GM12878 (cell line): Measurements from ENCODE around the gene TMEM89. TPM values are rescaled to one million over a fixed set of nuclear protein-coding genes. Genes with fewer than 3 reads are reported as not detected.

Source experiments
- ATAC-seq: fragments of 200-7000 bp; cut with Tn5 transposase; 3 replicates; pipeline ENCODE4 v1.9.1; 2020; ENCODE audit warnings: mild to moderate bottlenecking, moderate library complexity
- BruUV-seq: library from RNA; stranded (reverse); fragments of 400-500 nt; replicated peaks from 2 replicates; lab custom pipeline; 2021; lab: Mats Ljungman, UMichigan
- CTCF ChIA-PET: fragments of 300-600 bp; sonication (Branson Sonifier 250); formaldehyde crosslinking; extraction: SDS; loops from one replicate; lab custom pipeline; 2021; ENCODE audit warnings: inconsistent platforms; lab: Yijun Ruan, JAX
- POLR2A ChIA-PET: fragments of 350-600 bp; formaldehyde crosslinking; extraction: SDS; loops from one replicate; lab custom pipeline; 2021; ENCODE audit warnings: inconsistent platforms; lab: Charles Lee
- RAD21 ChIA-PET: fragments of 300-600 bp; sonication (Branson Sonifier 250); formaldehyde crosslinking; loops from one replicate; lab custom pipeline; 2023; ENCODE audit warnings: antibody characterized with exemption; ENCODE audit not compliant: unreplicated experiment; lab: Charles Lee
- SMC1A ChIA-PET: fragments of 300-600 bp; sonication (Branson Sonifier 250); formaldehyde crosslinking; loops from one replicate; lab custom pipeline; 2023; ENCODE audit not compliant: unreplicated experiment, uncharacterized antibody; lab: Charles Lee
- DNase-seq: peaks from one replicate; pipeline ENCODE4 v3.0.0-alpha.2; 2011; ENCODE audit warnings: low read depth, low spot score
- FAIRE-seq: peaks from 3 replicates; lab custom pipeline; 2011; peaks lifted over from hg19 to GRCh38; lab: Jason Lieb, UNC
- H2AFZ ChIP-seq: 2 replicates; pipeline ENCODE4 v1.6.0; 2011; ENCODE audit warnings: low read depth, low read length, control low read depth; ENCODE audit not compliant: control insufficient read depth
- H3K27ac ChIP-seq: 2 replicates; pipeline ENCODE4 v1.5.1; 2011; ENCODE audit warnings: control low read depth; ENCODE audit not compliant: control insufficient read depth, insufficient read depth
- H3K27me3 ChIP-seq, 2 experiments: replicated peaks in 1 of 2; 2 replicates each; pipeline versions ENCODE4 v1.6.0 to v1.6.1; 2011; ENCODE audit warnings: low read length in 1 of 2; ENCODE audit not compliant: control insufficient read depth in 2 of 2, insufficient read depth in 2 of 2
- H3K36me3 ChIP-seq, 2 experiments: 2 replicates each; pipeline ENCODE4 v1.5.1; 2011; ENCODE audit warnings: low read length in 1 of 2; ENCODE audit not compliant: control insufficient read depth in 2 of 2, insufficient read depth in 2 of 2
- H3K4me1 ChIP-seq: 2 replicates; pipeline ENCODE4 v1.6.1; 2011; ENCODE audit warnings: mild to moderate bottlenecking, low read length, moderate library complexity, mixed read lengths; ENCODE audit not compliant: control insufficient read depth, insufficient read depth
- H3K4me2 ChIP-seq: 2 replicates; pipeline ENCODE4 v1.6.0; 2011; ENCODE audit warnings: control low read depth; ENCODE audit not compliant: control insufficient read depth, insufficient read depth
- H3K4me3 ChIP-seq: fragments of 200-600 bp; sonication (generic); 2 replicates; pipeline ENCODE4 v1.5.1; 2016
- H3K79me2 ChIP-seq: 2 replicates; pipeline ENCODE4 v1.6.0; 2011; ENCODE audit warnings: low read length; ENCODE audit not compliant: control insufficient read depth, insufficient read depth
- H3K9ac ChIP-seq: 2 replicates; pipeline ENCODE4 v1.8.0; 2011; ENCODE audit warnings: low read length, control low read depth, mixed read lengths; ENCODE audit not compliant: control insufficient read depth, insufficient read depth
- H3K9me3 ChIP-seq: replicated peaks from 3 replicates; pipeline ENCODE4 v1.5.1; 2011; ENCODE audit warnings: mild to moderate bottlenecking, low read length; ENCODE audit not compliant: control insufficient read depth, insufficient read depth
- H4K20me1 ChIP-seq: 2 replicates; pipeline ENCODE4 v1.6.0; 2011; ENCODE audit not compliant: control insufficient read depth, insufficient read depth
- ASH2L ChIP-seq: fragments of 300-600, 200-600 bp; sonication (generic); IDR thresholded peaks from 2 replicates; pipeline ENCODE4 v1.6.1; 2017; ENCODE audit warnings: low read depth, mild to moderate bottlenecking, borderline replicate concordance
- CEBPB ChIP-seq, 2 experiments: fragments of 150-350 bp in 1 of 2; IDR thresholded peaks; 2 replicates each; pipeline ENCODE4 v1.6.1; 2012 to 2014; ENCODE audit warnings: low read depth in 2 of 2, low read length in 2 of 2, borderline replicate concordance in 1 of 2, inconsistent platforms in 1 of 2
- CREB1 ChIP-seq: IDR thresholded peaks from 2 replicates; pipeline ENCODE4 v1.6.1; 2012; ENCODE audit warnings: low read depth, mild to moderate bottlenecking, inconsistent platforms
- MTA3 ChIP-seq: IDR thresholded peaks from 2 replicates; pipeline ENCODE4 v1.6.1; 2012; ENCODE audit warnings: low read length, inconsistent platforms, borderline replicate concordance
- PAX8 ChIP-seq: fragments of 450-650 bp; IDR thresholded peaks from 2 replicates; pipeline ENCODE4 v1.6.1; 2017; ENCODE audit warnings: mild to moderate bottlenecking, moderate library complexity
- RCOR1 ChIP-seq: conservative IDR thresholded peaks from 2 replicates; pipeline ENCODE4 v1.6.1; 2012; ENCODE audit warnings: low read depth, low read length, improper control_type of control experiment
- SUZ12 ChIP-seq: fragments of 200-600 bp; sonication (generic); IDR thresholded peaks from one replicate; pipeline ENCODE4 v1.6.1; 2018; ENCODE audit warnings: antibody characterized with exemption, mild to moderate bottlenecking; ENCODE audit not compliant: unreplicated experiment
- TAF1 ChIP-seq: IDR thresholded peaks from 2 replicates; pipeline ENCODE4 v1.6.1; 2011; ENCODE audit warnings: mild to moderate bottlenecking, low read depth, low read length, borderline replicate concordance
- ZNF24 ChIP-seq: fragments of 450-650 bp; IDR thresholded peaks from 2 replicates; pipeline ENCODE4 v1.6.1; 2017; ENCODE audit warnings: antibody characterized with exemption, mild to moderate bottlenecking
- ZNF622 ChIP-seq: fragments of 450-650 bp; IDR thresholded peaks from 2 replicates; pipeline ENCODE4 v1.6.1; 2017; ENCODE audit warnings: mild to moderate bottlenecking, inconsistent platforms
- ZSCAN29 ChIP-seq: fragments of 450-650 bp; IDR thresholded peaks from 2 replicates; pipeline ENCODE4 v1.6.1; 2017; ENCODE audit warnings: mild to moderate bottlenecking, moderate library complexity
- WGBS: methylation state at CpG from one replicate; pipeline ENCODE4 v1.1.6; 2016; ENCODE audit warnings: low lambda C conversion rate; ENCODE audit not compliant: insufficient replicate concordance, insufficient coverage; ENCODE audit errors: missing lambda C conversion rate; 5-methylcytosine and 5-hydroxymethylcytosine counted together
- in situ Hi-C: fragments of 300-500 bp; cut with MboI; formaldehyde crosslinking; loops from 9 replicates; pipeline ENCODE4 v1.14.3; 2018; ENCODE audit warnings: mixed read lengths
- intact Hi-C: fragments of 100-400 bp; cut with micrococcal nuclease; formaldehyde crosslinking; loops from one replicate; pipeline ENCODE4 v1.14.2; 2022; ENCODE audit not compliant: unreplicated experiment
- polyA plus RNA-seq, 11 experiments: library from polyadenylated mRNA; depleted of rRNA in 4 of 11; unstranded in 6 of 11; stranded (reverse) in 5 of 11; fragments of >200 nt; fragmentation: Nextera tagmentation in 4 of 11; fragmentation: Illumina TruSeq in 1 of 11; extraction: Ambion mirVana in 4 of 11; extraction: Trizol in 1 of 11; gene quantifications; 1 replicate in 1 of 11; 2 replicates in 10 of 11; pipeline versions ENCODE4 v1.2.1 to v1.2.3, GENCODE V29; 2011 to 2016; ENCODE audit warnings: inconsistent platforms in 2 of 11, missing spikeins in 2 of 11, low read depth in 1 of 11
- total RNA-seq, 4 experiments: library from RNA; depleted of rRNA in 3 of 4; stranded (reverse); fragments of >200 nt in 3 of 4; fragmentation: Illumina TruSeq in 1 of 4; extraction: Trizol in 1 of 4; gene quantifications; 2 replicates each; pipeline versions ENCODE4 v1.2.1 to v1.2.3, GENCODE V29; 2013 to 2021
- TF ChIP-seq, protein P1 (sequence below): fragments of 450-650 bp; IDR thresholded peaks from 2 replicates; pipeline ENCODE4 v1.6.1; 2017; ENCODE audit warnings: antibody characterized with exemption, mild to moderate bottlenecking, moderate library complexity
- TF ChIP-seq, protein P2 (sequence below): fragments of 450-650 bp; formaldehyde crosslinking; IDR thresholded peaks from 2 replicates; pipeline ENCODE4 v1.4.0; 2020; ENCODE audit warnings: mild to moderate bottlenecking, moderate library complexity
- TF ChIP-seq, protein P3 (sequence below): fragments of 450-650 bp; IDR thresholded peaks from 2 replicates; pipeline ENCODE4 v1.6.1; 2016; ENCODE audit warnings: mild to moderate bottlenecking

The TMEM89 gene
- total and polyA plus RNA-seq, 10 of the 15 experiments (the other 5 are each of a cell fraction or from before 2014, with no cell fraction given): not detected

DNA sequence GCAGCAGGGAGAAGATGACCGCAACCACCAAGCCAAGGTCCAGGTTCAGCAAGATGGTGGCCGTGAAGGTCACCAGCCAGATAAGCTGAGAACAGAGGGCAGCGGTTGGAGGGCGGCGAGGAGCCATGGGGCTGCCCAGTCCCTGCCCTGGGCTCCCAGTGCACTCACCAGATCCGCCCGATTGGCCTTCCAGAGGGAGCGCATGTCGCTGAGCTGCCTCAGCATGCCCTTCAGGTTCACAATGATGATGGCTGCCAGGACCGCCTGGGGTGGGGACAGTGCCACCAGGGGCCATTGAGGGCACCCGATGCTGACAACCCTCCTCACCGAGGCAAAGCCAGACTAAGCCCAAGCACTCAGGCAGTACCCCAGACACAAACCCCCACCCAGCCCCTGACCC is 8.3 kb upstream of the TMEM89 start:
- RAD21 ChIA-PET: no interaction called here
- intact Hi-C loops: no loop called here
- ATAC-seq: no peak
- DNase-seq: no peak
- no peak overlapping the region for H3K27ac ChIP-seq
- H2AFZ ChIP-seq: no peak overlapping the region
- CTCF ChIA-PET: interaction anchor here (1.5 kb wide), 1 partner anchor 194 kb away, joined by 4 read pairs; no protein-coding TSS in a partner anchor
- in situ Hi-C loops: no loop called here
- peaks cover 7% of the 10 kb centered on the region; the same call in 1 of the 2 replicates for H3K4me1 ChIP-seq
- H3K4me3 ChIP-seq: no peak overlapping the region
- WGBS: 97% methylated on average over 12 of the region's 12 CpGs
- no peak for FAIRE-seq
- peaks cover 3% of the 10 kb centered on the region for H3K79me2 ChIP-seq
- no peaks in the 10 kb centered on the region for H3K9me3 ChIP-seq
- POLR2A ChIA-PET: no interaction called here
- H3K27me3 ChIP-seq: no peaks in the 10 kb centered on the region
- SMC1A ChIA-PET: no interaction called here
- H3K36me3 ChIP-seq: peaks cover 0 to 8% of the 10 kb centered on the region in 2 experiments; a peak in 3 of 4 replicates
- no peak overlapping the region for H3K9ac ChIP-seq
- BruUV-seq: no TSS peak
- H3K4me2 ChIP-seq: no peak overlapping the region
- TF ChIP-seq MTA3 (no peak), ASH2L (no peak), PAX8 (no peak), ZNF24 (no peak), CREB1 (no peak), RCOR1 (no peak), ZNF622 (no peak), TAF1 (no peak), ZSCAN29 (no peak), SUZ12 (no peak), CEBPB (IDR thresholded peaks at IDR 0.05; ENCODE audit: borderline replicate concordance in 1 of 2, low read depth in 2 of 2, low read length in 2 of 2) (no peak)
- TF ChIP-seq, protein P1, sequence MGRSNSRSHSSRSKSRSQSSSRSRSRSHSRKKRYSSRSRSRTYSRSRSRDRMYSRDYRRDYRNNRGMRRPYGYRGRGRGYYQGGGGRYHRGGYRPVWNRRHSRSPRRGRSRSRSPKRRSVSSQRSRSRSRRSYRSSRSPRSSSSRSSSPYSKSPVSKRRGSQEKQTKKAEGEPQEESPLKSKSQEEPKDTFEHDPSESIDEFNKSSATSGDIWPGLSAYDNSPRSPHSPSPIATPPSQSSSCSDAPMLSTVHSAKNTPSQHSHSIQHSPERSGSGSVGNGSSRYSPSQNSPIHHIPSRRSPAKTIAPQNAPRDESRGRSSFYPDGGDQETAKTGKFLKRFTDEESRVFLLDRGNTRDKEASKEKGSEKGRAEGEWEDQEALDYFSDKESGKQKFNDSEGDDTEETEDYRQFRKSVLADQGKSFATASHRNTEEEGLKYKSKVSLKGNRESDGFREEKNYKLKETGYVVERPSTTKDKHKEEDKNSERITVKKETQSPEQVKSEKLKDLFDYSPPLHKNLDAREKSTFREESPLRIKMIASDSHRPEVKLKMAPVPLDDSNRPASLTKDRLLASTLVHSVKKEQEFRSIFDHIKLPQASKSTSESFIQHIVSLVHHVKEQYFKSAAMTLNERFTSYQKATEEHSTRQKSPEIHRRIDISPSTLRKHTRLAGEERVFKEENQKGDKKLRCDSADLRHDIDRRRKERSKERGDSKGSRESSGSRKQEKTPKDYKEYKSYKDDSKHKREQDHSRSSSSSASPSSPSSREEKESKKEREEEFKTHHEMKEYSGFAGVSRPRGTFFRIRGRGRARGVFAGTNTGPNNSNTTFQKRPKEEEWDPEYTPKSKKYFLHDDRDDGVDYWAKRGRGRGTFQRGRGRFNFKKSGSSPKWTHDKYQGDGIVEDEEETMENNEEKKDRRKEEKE: no peak
- TF ChIP-seq, protein P2, sequence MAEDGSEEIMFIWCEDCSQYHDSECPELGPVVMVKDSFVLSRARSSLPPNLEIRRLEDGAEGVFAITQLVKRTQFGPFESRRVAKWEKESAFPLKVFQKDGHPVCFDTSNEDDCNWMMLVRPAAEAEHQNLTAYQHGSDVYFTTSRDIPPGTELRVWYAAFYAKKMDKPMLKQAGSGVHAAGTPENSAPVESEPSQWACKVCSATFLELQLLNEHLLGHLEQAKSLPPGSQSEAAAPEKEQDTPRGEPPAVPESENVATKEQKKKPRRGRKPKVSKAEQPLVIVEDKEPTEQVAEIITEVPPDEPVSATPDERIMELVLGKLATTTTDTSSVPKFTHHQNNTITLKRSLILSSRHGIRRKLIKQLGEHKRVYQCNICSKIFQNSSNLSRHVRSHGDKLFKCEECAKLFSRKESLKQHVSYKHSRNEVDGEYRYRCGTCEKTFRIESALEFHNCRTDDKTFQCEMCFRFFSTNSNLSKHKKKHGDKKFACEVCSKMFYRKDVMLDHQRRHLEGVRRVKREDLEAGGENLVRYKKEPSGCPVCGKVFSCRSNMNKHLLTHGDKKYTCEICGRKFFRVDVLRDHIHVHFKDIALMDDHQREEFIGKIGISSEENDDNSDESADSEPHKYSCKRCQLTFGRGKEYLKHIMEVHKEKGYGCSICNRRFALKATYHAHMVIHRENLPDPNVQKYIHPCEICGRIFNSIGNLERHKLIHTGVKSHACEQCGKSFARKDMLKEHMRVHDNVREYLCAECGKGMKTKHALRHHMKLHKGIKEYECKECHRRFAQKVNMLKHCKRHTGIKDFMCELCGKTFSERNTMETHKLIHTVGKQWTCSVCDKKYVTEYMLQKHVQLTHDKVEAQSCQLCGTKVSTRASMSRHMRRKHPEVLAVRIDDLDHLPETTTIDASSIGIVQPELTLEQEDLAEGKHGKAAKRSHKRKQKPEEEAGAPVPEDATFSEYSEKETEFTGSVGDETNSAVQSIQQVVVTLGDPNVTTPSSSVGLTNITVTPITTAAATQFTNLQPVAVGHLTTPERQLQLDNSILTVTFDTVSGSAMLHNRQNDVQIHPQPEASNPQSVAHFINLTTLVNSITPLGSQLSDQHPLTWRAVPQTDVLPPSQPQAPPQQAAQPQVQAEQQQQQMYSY (CRISPR knock-in tag): no peak
- TF ChIP-seq, protein P3, sequence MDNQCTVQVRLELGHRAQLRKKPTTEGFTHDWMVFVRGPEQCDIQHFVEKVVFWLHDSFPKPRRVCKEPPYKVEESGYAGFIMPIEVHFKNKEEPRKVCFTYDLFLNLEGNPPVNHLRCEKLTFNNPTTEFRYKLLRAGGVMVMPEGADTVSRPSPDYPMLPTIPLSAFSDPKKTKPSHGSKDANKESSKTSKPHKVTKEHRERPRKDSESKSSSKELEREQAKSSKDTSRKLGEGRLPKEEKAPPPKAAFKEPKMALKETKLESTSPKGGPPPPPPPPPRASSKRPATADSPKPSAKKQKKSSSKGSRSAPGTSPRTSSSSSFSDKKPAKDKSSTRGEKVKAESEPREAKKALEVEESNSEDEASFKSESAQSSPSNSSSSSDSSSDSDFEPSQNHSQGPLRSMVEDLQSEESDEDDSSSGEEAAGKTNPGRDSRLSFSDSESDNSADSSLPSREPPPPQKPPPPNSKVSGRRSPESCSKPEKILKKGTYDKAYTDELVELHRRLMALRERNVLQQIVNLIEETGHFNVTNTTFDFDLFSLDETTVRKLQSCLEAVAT: no peak
- H4K20me1 ChIP-seq: no peaks in the 10 kb centered on the region
